ENCODE results near the gene GRK5.

GRCh38 chr10:119274519-119275045 is 67.2 kb downstream of the GRK5 start:
- TF ChIP-seq CTCF (IDR thresholded peaks at IDR 0.05; ENCODE audit: low read length): no peak
- no peak for TF ChIP-seq EZH2phosphoT487 (IDR thresholded peaks at IDR 0.05; ENCODE audit: low read length)
- TF ChIP-seq EZH2 (optimal IDR thresholded peaks at IDR 0.05; ENCODE audit: low read depth, low read length): no peak

Measured in MM.1S (cell line).